CD14-positive monocyte (primary cell): ENCODE measurements around the gene DCPS. TPM values are rescaled to one million over a fixed set of nuclear protein-coding genes. Genes with fewer than 3 reads are reported as not detected.

ENCODE experiments used
- DNase-seq, 3 donors: peaks; one replicate each; pipeline ENCODE4 v3.0.0-alpha.2; 2011 to 2022
- H2AFZ ChIP-seq: 2 replicates; pipeline ENCODE4 v1.6.0; 2012; ENCODE audit warnings: mild to moderate bottlenecking, low read depth, low read length, inconsistent platforms; ENCODE audit not compliant: insufficient read depth, poor library complexity, severe bottlenecking
- H3K27ac ChIP-seq, 2 donors: 1 replicate in 1 of 2; 2 replicates in 1 of 2; pipeline ENCODE4 v1.5.1; 2012 to 2013; ENCODE audit warnings: low read length in 2 of 2, control low read depth in 1 of 2, inconsistent platforms in 1 of 2, low read depth in 1 of 2, mild to moderate bottlenecking in 1 of 2
- H3K27me3 ChIP-seq, 2 donors: one replicate each; pipeline versions ENCODE4 v1.6.0 to v1.6.1; 2011 to 2013; ENCODE audit warnings: low read length in 2 of 2; ENCODE audit not compliant: control insufficient read depth in 2 of 2, insufficient read depth in 2 of 2
- H3K36me3 ChIP-seq, 2 donors: replicated peaks in 1 of 2; 1 replicate in 1 of 2; 2 replicates in 1 of 2; pipeline versions ENCODE4 v1.5.1 to v1.6.1; 2012 to 2013; ENCODE audit warnings: low read length in 2 of 2, control low read depth in 1 of 2, inconsistent platforms in 1 of 2, mild to moderate bottlenecking in 1 of 2; ENCODE audit not compliant: insufficient read depth in 2 of 2, control insufficient read depth in 1 of 2
- H3K4me1 ChIP-seq, 2 donors: 1 replicate in 1 of 2; 2 replicates in 1 of 2; pipeline versions ENCODE4 v1.5.1 to v1.6.1; 2012 to 2013; ENCODE audit warnings: low read length in 2 of 2, control low read depth in 1 of 2, inconsistent platforms in 1 of 2, mild to moderate bottlenecking in 1 of 2, moderate library complexity in 1 of 2; ENCODE audit not compliant: insufficient read depth in 2 of 2, control insufficient read depth in 1 of 2
- H3K4me2 ChIP-seq: replicated peaks from 2 replicates; pipeline ENCODE3; 2012; ENCODE audit warnings: low read length, moderate library complexity, mild to moderate bottlenecking; ENCODE audit not compliant: poor library complexity, severe bottlenecking; ENCODE audit errors: extremely low read depth
- H3K4me3 ChIP-seq, 3 experiments: fragments of 200-600 bp in 1 of 3; sonication (generic) in 1 of 3; replicated peaks in 1 of 3; 1 replicate in 2 of 3; 2 replicates in 1 of 3; pipeline ENCODE4 v1.5.1; 2011 to 2013; ENCODE audit warnings: low read length in 3 of 3, mild to moderate bottlenecking in 3 of 3, control low read depth in 2 of 3, low read depth in 2 of 3, inconsistent platforms in 1 of 3, moderate library complexity in 1 of 3
- H3K79me2 ChIP-seq: 2 replicates; pipeline ENCODE4 v1.6.0; 2012; ENCODE audit warnings: mild to moderate bottlenecking, control low read depth, inconsistent platforms, low read length, moderate library complexity; ENCODE audit not compliant: insufficient read depth
- H3K9ac ChIP-seq: 2 replicates; pipeline ENCODE4 v1.6.0; 2017; ENCODE audit warnings: low read length, mild to moderate bottlenecking; ENCODE audit not compliant: insufficient read depth, poor library complexity, severe bottlenecking
- H3K9me3 ChIP-seq, 2 donors: replicated peaks in 1 of 2; 1 replicate in 1 of 2; 2 replicates in 1 of 2; pipeline versions ENCODE4 v1.5.1 to v1.6.1; 2012 to 2013; ENCODE audit warnings: low read length in 2 of 2, control low read depth in 1 of 2; ENCODE audit not compliant: control insufficient read depth in 1 of 2, insufficient read depth in 1 of 2
- H4K20me1 ChIP-seq: 2 replicates; pipeline ENCODE4 v1.6.0; 2012; ENCODE audit warnings: mild to moderate bottlenecking, low read length, control low read depth, moderate library complexity; ENCODE audit not compliant: insufficient read depth
- H3K27ac Mint-ChIP-seq, 7 donors: one replicate each; pipeline ENCODE4 v1.8.0; 2020; ENCODE audit warnings: mild to moderate bottlenecking in 7 of 7, mixed read lengths in 7 of 7, moderate library complexity in 6 of 7, inconsistent platforms in 2 of 7
- H3K27me3 Mint-ChIP-seq, 3 donors: one replicate each; pipeline ENCODE4 v1.8.0; 2021 to 2022; ENCODE audit warnings: low read depth in 3 of 3, mild to moderate bottlenecking in 3 of 3, mixed read lengths in 3 of 3, moderate library complexity in 3 of 3, inconsistent platforms in 1 of 3
- H3K36me3 Mint-ChIP-seq, 2 donors: one replicate each; pipeline ENCODE4 v1.8.0; 2020; ENCODE audit warnings: mixed read lengths in 2 of 2, inconsistent platforms in 1 of 2, mild to moderate bottlenecking in 1 of 2
- H3K4me1 Mint-ChIP-seq: one replicate; pipeline ENCODE4 v1.8.0; 2020; ENCODE audit warnings: mild to moderate bottlenecking, mixed read lengths
- H3K4me3 Mint-ChIP-seq, 2 donors: one replicate each; pipeline ENCODE4 v1.8.0; 2020; ENCODE audit warnings: mild to moderate bottlenecking in 2 of 2, mixed read lengths in 2 of 2, moderate library complexity in 1 of 2
- H3K9me3 Mint-ChIP-seq, 7 donors: one replicate each; pipeline ENCODE4 v1.8.0; 2020 to 2022; ENCODE audit warnings: mixed read lengths in 7 of 7, mild to moderate bottlenecking in 6 of 7, moderate library complexity in 6 of 7, inconsistent platforms in 2 of 7
- CTCF ChIP-seq: fragments of 200-600 bp; IDR thresholded peaks from one replicate; pipeline ENCODE4 v1.8.0; 2022; ENCODE audit warnings: antibody characterized with exemption, mild to moderate bottlenecking
- WGBS: methylation state at CpG from one replicate; pipeline ENCODE4 v1.1.5; 2013; ENCODE audit warnings: missing lambda C conversion rate; ENCODE audit not compliant: insufficient coverage; 5-methylcytosine and 5-hydroxymethylcytosine counted together
- intact Hi-C, 2 donors: fragments of 100-400 bp; cut with micrococcal nuclease; formaldehyde crosslinking; loops; one replicate each; pipeline versions ENCODE4 v1.15.0 to v1.15.1; 2023
- polyA plus RNA-seq, 3 donors: library from polyadenylated mRNA; depleted of rRNA in 1 of 3; unstranded in 2 of 3; stranded (reverse) in 1 of 3; fragments of 300-500 nt in 2 of 3; fragments of >200 nt in 1 of 3; fragmentation: Illumina TruSeq in 2 of 3; gene quantifications; 1 replicate in 2 of 3; 2 replicates in 1 of 3; pipeline ENCODE4 v1.2.3, GENCODE V29; 2012 to 2021

DCPS gene
- polyA plus RNA-seq, 3 donors: 26.3 to 30.7 (median 30.4) TPM

- 0% methylated on average over 1 of the region's 4 CpGs for WGBS
- Histone ChIP-seq H3K9ac (no peak overlapping the region), H3K9me3 (no peaks in the 10 kb centered on the region), H3K79me2 (peaks cover 53% of the 10 kb centered on the region), H2AFZ (peak overlapping the region; percentile 11), H3K36me3 (no peaks in the 10 kb centered on the region), H3K4me1 (peaks cover 24 to 28% of the 10 kb centered on the region in 2 donors), H3K27me3 (no peaks in the 10 kb centered on the region), H3K27ac (no peak overlapping the region), H4K20me1 (no peaks in the 10 kb centered on the region), H3K4me2 (peak overlapping the region; percentile 46), H3K4me3 (no peak overlapping the region)
- peak overlapping the region in 4 of 7 donors; percentile 4 to 50 (median 20) for H3K27ac Mint-ChIP-seq
- peaks cover 26% of the 10 kb centered on the region for H3K4me1 Mint-ChIP-seq
- no peak for TF ChIP-seq CTCF
- H3K36me3 Mint-ChIP-seq: peaks cover 0 to 7% of the 10 kb centered on the region in 2 donors
- H3K27me3 Mint-ChIP-seq: peaks cover 0 to 3% (median 2%) of the 10 kb centered on the region in 3 donors
- no peaks in the 10 kb centered on the region for H3K9me3 Mint-ChIP-seq
- intact Hi-C loops: loop anchor here in 1 of 2 donors (5.0 kb wide), 1 partner anchor 80 kb away; no protein-coding TSS in a partner anchor
- H3K4me3 Mint-ChIP-seq: no peak overlapping the region
- DNase-seq: no peak
These were observed 88.8 kb downstream of the DCPS start for GRCh38 chr11:126392633-126393013.

GRCh38 chr11:126393143-126393542, 89.3 kb downstream of the DCPS start:
- Mint-ChIP-seq H3K27ac (peak overlapping the region in 2 of 7 donors; percentile 29 to 50), H3K4me1 (peaks cover 26% of the 10 kb centered on the region), H3K27me3 (peaks cover 0 to 3% (median 2%) of the 10 kb centered on the region in 3 donors), H3K36me3 (peaks cover 0 to 7% of the 10 kb centered on the region in 2 donors), H3K4me3 (no peak overlapping the region), H3K9me3 (no peaks in the 10 kb centered on the region)
- Histone ChIP-seq H2AFZ (no peak overlapping the region), H3K9me3 (no peaks in the 10 kb centered on the region), H3K4me1 (peaks cover 24 to 26% of the 10 kb centered on the region in 2 donors), H3K27ac (no peak overlapping the region), H3K4me3 (no peak overlapping the region), H3K79me2 (peaks cover 53% of the 10 kb centered on the region), H3K36me3 (no peaks in the 10 kb centered on the region), H4K20me1 (no peaks in the 10 kb centered on the region), H3K4me2 (no peak overlapping the region), H3K27me3 (no peaks in the 10 kb centered on the region), H3K9ac (no peak overlapping the region)
- TF ChIP-seq CTCF: no peak
- intact Hi-C loops: loop anchor here in 1 of 2 donors (5.0 kb wide), 1 partner anchor 81 kb away; no protein-coding TSS in a partner anchor
- WGBS: 62% methylated on average over 4 of the region's 5 CpGs
- no peak for DNase-seq
